SK-N-MC (cell line): Measurements from ENCODE around the gene AQP12A.

ENCODE experiments used
- EZH2 ChIP-seq: fragments of 200-600 bp; sonication (generic); IDR thresholded peaks from one replicate; pipeline ENCODE4 v1.6.1; 2017; ENCODE audit warnings: antibody characterized with exemption
- POLR2AphosphoS5 ChIP-seq: IDR thresholded peaks from 2 replicates; pipeline ENCODE4 v1.6.1; 2012; ENCODE audit warnings: mild to moderate bottlenecking, low read depth, low read length, borderline replicate concordance

DNA sequence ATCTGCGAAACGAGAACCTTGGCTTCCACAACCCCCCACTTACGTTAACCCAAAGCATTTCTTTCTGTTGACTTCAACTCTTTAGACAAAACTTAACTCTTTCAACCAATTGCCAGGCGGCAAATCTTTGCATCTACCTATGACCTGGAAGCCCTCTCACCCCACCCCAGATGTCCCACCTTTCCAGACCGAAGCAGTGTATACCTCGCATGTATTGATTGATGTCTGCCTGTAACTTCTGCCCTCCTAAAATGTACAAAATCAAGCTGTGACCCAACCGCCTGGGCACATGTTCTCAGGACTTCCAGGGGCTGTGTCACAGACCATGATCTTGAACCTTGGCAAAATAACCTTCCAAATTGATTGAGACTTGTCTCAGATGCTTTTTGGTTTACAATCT lies 21.3 kb upstream of the AQP12A start:
- TF ChIP-seq POLR2AphosphoS5 = no peak
- TF ChIP-seq EZH2 = no peak
